Activated CD8-positive, alpha-beta memory T cell treated with anti-CD3 and anti-CD28 coated beads for 48 hours (primary cell): ENCODE measurements around the gene CALHM2.

Experiments
- DNase-seq, 3 experiments: peaks; one replicate each; pipeline ENCODE4 v3.0.0-alpha.2; 2020; ENCODE audit warnings: low read depth in 2 of 3, low spot score in 2 of 3

Gene CALHM2

GRCh38 chr10:103451091-103451813 is 918 bp downstream of the CALHM2 start:
- no peak for DNase-seq

GRCh38 chr10:103450201-103450695 is 1.9 kb downstream of the CALHM2 start:
- no peak for DNase-seq

- no peak for DNase-seq
Measured at GRCh38 chr10:103449208-103450144, 2.7 kb downstream of the CALHM2 start.

- no peak for DNase-seq
Measured at GRCh38 chr10:103448746-103449145, 3.4 kb downstream of the CALHM2 start.

- DNase-seq: no peak
Measured at GRCh38 chr10:103447187-103447586, 5.0 kb downstream of the CALHM2 start.

GRCh38 chr10:103445767-103446567 is 6.2 kb downstream of the CALHM2 start:
- DNase-seq: no peak

- DNase-seq: no peak
Measured at GRCh38 chr10:103445366-103445765, 6.8 kb downstream of the CALHM2 start.

- no peak for DNase-seq
Measured at GRCh38 chr10:103444478-103444877, 7.7 kb downstream of the CALHM2 start.

- no peak for DNase-seq
Measured at GRCh38 chr10:103443475-103444185, 8.5 kb downstream of the CALHM2 start.

- DNase-seq: no peak
Measured at GRCh38 chr10:103442031-103442461, 10.1 kb downstream of the CALHM2 start.

- no peak for DNase-seq
Measured at GRCh38 chr10:103441611-103442010, 10.6 kb downstream of the CALHM2 start.

- no peak for DNase-seq
Measured at GRCh38 chr10:103441206-103441605, 11.0 kb downstream of the CALHM2 start.

- DNase-seq: no peak
Measured at GRCh38 chr10:103440416-103440815, 11.8 kb downstream of the CALHM2 start.

GRCh38 chr10:103439776-103440175 is 12.4 kb downstream of the CALHM2 start:
- no peak for DNase-seq

GRCh38 chr10:103433858-103434257 is 18.3 kb downstream of the CALHM2 start:
- no peak for DNase-seq

- DNase-seq: no peak
Measured at GRCh38 chr10:103431902-103432301, 20.3 kb downstream of the CALHM2 start.

- DNase-seq: no peak
Measured at GRCh38 chr10:103429647-103430046, 22.5 kb downstream of the CALHM2 start.

GRCh38 chr10:103428989-103429643 is 23.1 kb downstream of the CALHM2 start:
- no peak for DNase-seq

- DNase-seq: no peak
Measured at GRCh38 chr10:103427866-103428265, 24.3 kb downstream of the CALHM2 start.

GRCh38 chr10:103423748-103424147 is 28.4 kb downstream of the CALHM2 start:
- no peak for DNase-seq
